H1 (cell line): ENCODE data around the gene RIOK3. TPM values are rescaled to one million over a fixed set of nuclear protein-coding genes. Genes with fewer than 3 reads are reported as not detected.

Experiments
- CTCF ChIA-PET: fragments of 300-600 bp; sonication (Branson Sonifier 250); formaldehyde crosslinking; loops from one replicate; lab custom pipeline; 2021; ENCODE audit not compliant: partially characterized antibody; lab: Charles Lee
- POLR2A ChIA-PET: fragments of 300-600 bp; sonication (Branson Sonifier 250); formaldehyde crosslinking; loops from one replicate; lab custom pipeline; 2021; ENCODE audit warnings: inconsistent platforms; ENCODE audit not compliant: partially characterized antibody; lab: Charles Lee
- DNase-seq, 2 experiments: peaks; one replicate each; pipeline versions ENCODE4 v3.0.0 to v3.0.0-alpha.2; 2010 to 2022; ENCODE audit warnings: low spot score in 2 of 2, low read depth in 1 of 2, mixed read lengths in 1 of 2
- FAIRE-seq: peaks from 2 replicates; lab custom pipeline; 2011; peaks lifted over from hg19 to GRCh38; lab: Jason Lieb, UNC
- H2AFZ ChIP-seq: 2 replicates; pipeline ENCODE4 v1.8.1; 2012; ENCODE audit warnings: low read length, inconsistent platforms
- H2AK5ac ChIP-seq: 2 replicates; pipeline ENCODE4 v1.6.1; 2013; ENCODE audit warnings: low read depth, low read length
- H2BK120ac ChIP-seq: replicated peaks from 2 replicates; pipeline ENCODE3; 2013; ENCODE audit warnings: low read depth, low read length, inconsistent platforms
- H2BK12ac ChIP-seq: 2 replicates; pipeline ENCODE4 v1.6.1; 2013; ENCODE audit warnings: low read depth, low read length
- H2BK15ac ChIP-seq: 2 replicates; pipeline ENCODE4 v1.6.1; 2013; ENCODE audit warnings: low read length
- H2BK20ac ChIP-seq: 2 replicates; pipeline ENCODE4 v1.6.1; 2013; ENCODE audit warnings: low read length
- H2BK5ac ChIP-seq: 2 replicates; pipeline ENCODE4 v1.6.1; 2013; ENCODE audit warnings: low read depth, low read length
- H3K14ac ChIP-seq: 2 replicates; pipeline ENCODE4 v1.6.1; 2013; ENCODE audit warnings: inconsistent platforms; ENCODE audit not compliant: insufficient read length
- H3K18ac ChIP-seq: 2 replicates; pipeline ENCODE4 v1.6.1; 2013; ENCODE audit warnings: low read length; ENCODE audit errors: extremely low read depth
- H3K23ac ChIP-seq: 2 replicates; pipeline ENCODE4 v1.6.1; 2013; ENCODE audit warnings: inconsistent platforms; ENCODE audit not compliant: insufficient read length
- H3K23me2 ChIP-seq: 2 replicates; pipeline ENCODE4 v1.6.1; 2013; ENCODE audit warnings: low read depth, low read length
- H3K27ac ChIP-seq: 2 replicates; pipeline ENCODE4 v1.6.1; 2011; ENCODE audit warnings: low read depth, low read length, inconsistent platforms
- H3K27me3 ChIP-seq, 4 experiments: replicated peaks in 1 of 4; 1 replicate in 1 of 4; 2 replicates in 3 of 4; pipeline versions ENCODE4 v1.6.1 to v1.8.1; 2011 to 2013; ENCODE audit warnings: low read length in 3 of 4, mild to moderate bottlenecking in 3 of 4, inconsistent platforms in 2 of 4, mixed read lengths in 2 of 4, moderate library complexity in 1 of 4; ENCODE audit not compliant: control insufficient read depth in 3 of 4, insufficient read depth in 3 of 4; ENCODE audit errors: extremely low read depth in 1 of 4
- H3K36me3 ChIP-seq, 4 experiments: 2 replicates each; pipeline versions ENCODE4 v1.6.1 to v1.8.1; 2011 to 2013; ENCODE audit warnings: mild to moderate bottlenecking in 4 of 4, low read length in 3 of 4, moderate library complexity in 2 of 4, control low read depth in 1 of 4, inconsistent platforms in 1 of 4; ENCODE audit not compliant: insufficient read depth in 4 of 4, control insufficient read depth in 2 of 4
- H3K4ac ChIP-seq: replicated peaks from 2 replicates; pipeline ENCODE3; 2013; ENCODE audit warnings: low read length, low read depth, mixed read lengths, inconsistent platforms; ENCODE audit not compliant: insufficient read length
- H3K4me1 ChIP-seq, 4 experiments: replicated peaks in 1 of 4; 1 replicate in 1 of 4; 2 replicates in 3 of 4; pipeline versions ENCODE4 v1.6.1 to v1.8.1; 2011 to 2013; ENCODE audit warnings: low read length in 3 of 4, inconsistent platforms in 2 of 4, mixed read lengths in 1 of 4; ENCODE audit not compliant: insufficient read depth in 4 of 4, control insufficient read depth in 3 of 4
- H3K4me2 ChIP-seq, 2 experiments: 2 replicates each; pipeline versions ENCODE4 v1.6.1 to v1.8.1; 2011 to 2013; ENCODE audit warnings: low read depth in 2 of 2, low read length in 2 of 2, control low read depth in 1 of 2, inconsistent platforms in 1 of 2, mild to moderate bottlenecking in 1 of 2; ENCODE audit not compliant: insufficient read depth in 1 of 2
- H3K4me3 ChIP-seq, 4 experiments: fragments of 200-600, 300-600 bp in 1 of 4; sonication (generic), shearing (Covaris generic), sonication (Bioruptor Twin) in 1 of 4; 2 replicates each; pipeline versions ENCODE4 v1.5.1 to v1.8.1; 2011 to 2016; ENCODE audit warnings: low read length in 4 of 4, low read depth in 3 of 4, control low read depth in 2 of 4, inconsistent platforms in 2 of 4, mild to moderate bottlenecking in 2 of 4, mixed read lengths in 1 of 4, moderate library complexity in 1 of 4; ENCODE audit not compliant: insufficient read depth in 2 of 4; ENCODE audit errors: extremely low read depth in 1 of 4
- H3K56ac ChIP-seq: replicated peaks from 2 replicates; pipeline ENCODE3; 2013; ENCODE audit warnings: low read depth, mild to moderate bottlenecking, mixed read lengths, low read length, inconsistent platforms; ENCODE audit not compliant: insufficient read length
- H3K79me1 ChIP-seq: 2 replicates; pipeline ENCODE4 v1.6.1; 2013; ENCODE audit warnings: low read depth, low read length, control low read depth
- H3K79me2 ChIP-seq, 2 experiments: 2 replicates each; pipeline versions ENCODE4 v1.6.1 to v1.8.1; 2012 to 2013; ENCODE audit warnings: low read length in 2 of 2, mild to moderate bottlenecking in 2 of 2, inconsistent platforms in 1 of 2; ENCODE audit not compliant: insufficient read depth in 2 of 2, control insufficient read depth in 1 of 2
- H3K9ac ChIP-seq, 4 experiments: replicated peaks in 1 of 4; 1 replicate in 1 of 4; 2 replicates in 3 of 4; pipeline versions ENCODE4 v1.6.1 to v1.8.1; 2011 to 2013; ENCODE audit warnings: low read depth in 3 of 4, low read length in 3 of 4, control low read depth in 2 of 4, mild to moderate bottlenecking in 2 of 4, moderate library complexity in 2 of 4, inconsistent platforms in 1 of 4; ENCODE audit errors: extremely low read depth in 1 of 4
- H3K9me3 ChIP-seq, 2 experiments: 2 replicates each; pipeline versions ENCODE4 v1.6.1 to v1.8.1; 2012 to 2013; ENCODE audit warnings: mild to moderate bottlenecking in 2 of 2, moderate library complexity in 2 of 2, control low read depth in 1 of 2, inconsistent platforms in 1 of 2, low read depth in 1 of 2, low read length in 1 of 2, mixed read lengths in 1 of 2; ENCODE audit not compliant: insufficient read depth in 2 of 2
- H4K20me1 ChIP-seq, 2 experiments: replicated peaks in 1 of 2; 2 replicates each; pipeline versions ENCODE3 to v1.8.1; 2011 to 2013; ENCODE audit warnings: inconsistent platforms in 2 of 2, low read length in 2 of 2, mild to moderate bottlenecking in 1 of 2; ENCODE audit not compliant: insufficient read depth in 2 of 2, control insufficient read depth in 1 of 2
- H4K5ac ChIP-seq: 2 replicates; pipeline ENCODE4 v1.6.1; 2013; ENCODE audit warnings: low read length, low read depth, mixed read lengths, inconsistent platforms; ENCODE audit not compliant: insufficient read length
- H4K8ac ChIP-seq: 2 replicates; pipeline ENCODE4 v1.8.0; 2013; ENCODE audit warnings: mild to moderate bottlenecking, moderate library complexity, low read length, inconsistent platforms; ENCODE audit not compliant: insufficient read depth; ENCODE audit errors: extremely low read depth
- H4K91ac ChIP-seq: replicated peaks from 2 replicates; pipeline ENCODE3; 2013; ENCODE audit warnings: low read length, mixed read lengths, inconsistent platforms; ENCODE audit not compliant: insufficient read length
- CBX5 ChIP-seq: fragments of 300-800, 300-1000 bp; sonication (generic); IDR thresholded peaks from 2 replicates; pipeline ENCODE4 v1.7.1; 2016; ENCODE audit warnings: antibody characterized with exemption, low read length, low read depth
- CBX8 ChIP-seq: fragments of 300-800, 300-1000 bp; sonication (generic); IDR thresholded peaks from 2 replicates; pipeline ENCODE4 v1.7.1; 2016; ENCODE audit warnings: low read depth, low read length, borderline replicate concordance
- GABPA ChIP-seq: IDR thresholded peaks from 2 replicates; pipeline ENCODE4 v1.6.1; 2011; ENCODE audit warnings: mild to moderate bottlenecking, low read length, moderate library complexity, borderline replicate concordance; ENCODE audit not compliant: insufficient read depth
- KDM4A ChIP-seq: IDR thresholded peaks from one replicate; pipeline ENCODE4 v1.7.1; 2012; ENCODE audit warnings: low read depth, mild to moderate bottlenecking, moderate library complexity, low read length, inconsistent platforms; ENCODE audit not compliant: severe bottlenecking
- SP4 ChIP-seq: IDR thresholded peaks from 2 replicates; pipeline ENCODE4 v1.6.1; 2012; ENCODE audit warnings: low read length, inconsistent platforms
- TAF7 ChIP-seq: optimal IDR thresholded peaks from 2 replicates; pipeline ENCODE3; 2011; ENCODE audit warnings: low read depth, mild to moderate bottlenecking, inconsistent platforms, low read length, moderate library complexity, borderline replicate concordance
- ZNF274 ChIP-seq: IDR thresholded peaks from 2 replicates; pipeline ENCODE4 v1.7.0; 2012; ENCODE audit warnings: low read length, borderline replicate concordance; ENCODE audit errors: extremely low read depth
- WGBS, 2 experiments: shearing (Covaris generic) in 1 of 2; methylation state at CpG; one replicate each; pipeline versions ENCODE4 v1.1.6 to v1.1.7; 2013 to 2015; ENCODE audit warnings: low lambda C conversion rate in 2 of 2, mixed read lengths in 2 of 2, inconsistent platforms in 1 of 2, low coverage in 1 of 2, missing lambda C conversion rate in 1 of 2; ENCODE audit not compliant: insufficient replicate concordance in 2 of 2, insufficient coverage in 1 of 2, insufficient read length in 1 of 2; ENCODE audit errors: extremely low coverage in 1 of 2, missing lambda C conversion rate in 1 of 2; 5-methylcytosine and 5-hydroxymethylcytosine counted together
- polyA plus RNA-seq, 7 experiments: library from polyadenylated mRNA; depleted of rRNA in 3 of 7; stranded (reverse) in 5 of 7; unstranded in 2 of 7; fragments of >200 nt in 5 of 7; fragments of 200-250 nt in 2 of 7; gene quantifications; 1 replicate in 5 of 7; 2 replicates in 1 of 7; 4 replicates in 1 of 7; pipeline versions ENCODE4 v1.2.1 to v1.2.3, GENCODE V29; 2011 to 2013; ENCODE audit warnings: missing spikeins in 2 of 7, mixed read lengths in 2 of 7
- total RNA-seq: library from RNA; stranded (reverse); fragmentation: NEBNext Ultra II Directional; extraction: Animal tissue kit (Norgen Biotek cat#: 25700); gene quantifications from 2 replicates; pipeline ENCODE4 v1.2.1, GENCODE V29; 2021

The RIOK3 gene
- total and polyA plus RNA-seq, 2 of the 8 experiments (the other 6 are each of a cell fraction or from before 2014, with no cell fraction given), result 7.5 to 24.3 TPM

GRCh38 chr18:23459530-23459921 is 6.4 kb downstream of the RIOK3 start:
- H2BK120ac ChIP-seq, result no peak overlapping the region
- DNase-seq (no peak), FAIRE-seq (no peak)
- H3K36me3 ChIP-seq, result peaks cover 2 to 13% (median 10%) of the 10 kb centered on the region in 4 experiments
- no peak overlapping the region for H3K9ac ChIP-seq
- H3K27ac ChIP-seq, result no peak overlapping the region
- H4K5ac ChIP-seq, result no peak overlapping the region
- no peaks in the 10 kb centered on the region for H3K4me1 ChIP-seq
- peaks cover 2% of the 10 kb centered on the region for H3K79me1 ChIP-seq
- no peak overlapping the region for H3K18ac ChIP-seq
- H3K23ac ChIP-seq, result no peak overlapping the region
- WGBS, 2 experiments, result 93% methylated on average over 7 of the region's 7 CpGs; no CpG with 5 or more reads in 1 of the 2 experiments
- peaks cover 0 to 50% of the 10 kb centered on the region in 2 experiments; a peak in 2 of 4 replicates for H3K79me2 ChIP-seq
- no peak overlapping the region for H2BK20ac ChIP-seq
- no peak overlapping the region for H2BK15ac ChIP-seq
- no peak overlapping the region for H3K4ac ChIP-seq
- no peak overlapping the region for H2BK12ac ChIP-seq
- no peak overlapping the region for H3K4me2 ChIP-seq
- no peaks in the 10 kb centered on the region for H3K27me3 ChIP-seq
- H4K91ac ChIP-seq, result no peak overlapping the region
- no peaks in the 10 kb centered on the region for H3K23me2 ChIP-seq
- H3K4me3 ChIP-seq, result no peak overlapping the region
- no peak overlapping the region for H2AFZ ChIP-seq
- no peak overlapping the region for H4K8ac ChIP-seq
- no peak overlapping the region for H2BK5ac ChIP-seq
- CTCF ChIA-PET, result no interaction called here
- H4K20me1 ChIP-seq, result peaks cover 0 to 8% of the 10 kb centered on the region in 2 experiments
- POLR2A ChIA-PET, result no interaction called here
- H3K56ac ChIP-seq, result no peak overlapping the region
- H3K14ac ChIP-seq, result no peak overlapping the region
- H2AK5ac ChIP-seq, result no peak overlapping the region
- no peaks in the 10 kb centered on the region for H3K9me3 ChIP-seq
- TF ChIP-seq TAF7, result no peak
- no peak for TF ChIP-seq CBX5
- TF ChIP-seq SP4, result no peak
- TF ChIP-seq KDM4A, result no peak
- TF ChIP-seq ZNF274, result no peak
- TF ChIP-seq GABPA, result no peak
- no peak for TF ChIP-seq CBX8
